Transverse colon (tissue), 4 donors: Measurements from ENCODE around the gene CACNB2. TPM values are rescaled to one million over a fixed set of nuclear protein-coding genes. Genes with fewer than 3 reads are reported as not detected.
"Not testable (repeated sequence)": the region's sequence is repeated elsewhere in the genome, so short reads cannot be mapped to it uniquely, and the experiment has no call there.

Experiments used
- DNase-seq: peaks from one replicate; pipeline ENCODE4 v3.0.0-alpha.2; 2019
- H3K27ac ChIP-seq, 4 donors: fragments of 200-600 bp; sonication (generic); 2 replicates each; pipeline ENCODE4 v1.5.1; 2016 to 2018; ENCODE audit warnings: inconsistent platforms in 4 of 4
- H3K27me3 ChIP-seq: fragments of 200-600 bp; sonication (generic); 2 replicates; pipeline ENCODE4 v1.5.1; 2017; ENCODE audit warnings: inconsistent platforms
- H3K36me3 ChIP-seq, 4 donors: fragments of 200-600 bp; sonication (generic); 2 replicates each; pipeline ENCODE4 v1.5.1; 2017 to 2019; ENCODE audit warnings: inconsistent platforms in 4 of 4
- H3K4me1 ChIP-seq, 4 donors: fragments of 200-600 bp; sonication (generic); 2 replicates each; pipeline ENCODE4 v1.5.1; 2017 to 2020; ENCODE audit warnings: inconsistent platforms in 4 of 4
- H3K4me3 ChIP-seq, 4 donors: fragments of 200-600 bp; sonication (generic); 1 replicate in 1 of 4; 2 replicates in 3 of 4; pipeline versions ENCODE4 v1.5.1 to v1.6.1; 2017 to 2019; ENCODE audit warnings: inconsistent platforms in 4 of 4
- H3K9me3 ChIP-seq, 2 donors: fragments of 200-600 bp; sonication (generic); 2 replicates each; pipeline ENCODE4 v1.5.1; 2017 to 2019; ENCODE audit warnings: inconsistent platforms in 2 of 2
- EP300 ChIP-seq: sonication (generic); formaldehyde crosslinking; IDR thresholded peaks from one replicate; pipeline ENCODE4 v1.6.1; 2017; ENCODE audit warnings: antibody characterized with exemption, low read depth
- POLR2A ChIP-seq: fragments of 450-650 bp; IDR thresholded peaks from one replicate; pipeline ENCODE4 v1.6.1; 2016; ENCODE audit warnings: antibody characterized with exemption, mild to moderate bottlenecking, moderate library complexity
- POLR2AphosphoS5 ChIP-seq, 3 donors: sonication (generic); formaldehyde crosslinking; IDR thresholded peaks; one replicate each; pipeline ENCODE4 v1.6.1; 2016; ENCODE audit warnings: antibody characterized with exemption in 3 of 3
- WGBS, 2 donors: methylation state at CpG; one replicate each; pipeline ENCODE4 v1.1.5; 2018; ENCODE audit warnings: low coverage in 1 of 2; 5-methylcytosine and 5-hydroxymethylcytosine counted together
- in situ Hi-C, 4 donors: fragments of 200-750 bp; cut with MboI; loops; one replicate each; pipeline versions ENCODE4 v1.15.0 to v1.15.1; 2017; ENCODE audit warnings: low sequenced_read_pairs in 3 of 4, low pct_ligation_motif_present in 1 of 4, low pct_unique_long_range_greater_than_20kb in 1 of 4
- intact Hi-C: fragments of 100-400 bp; cut with DNase I; formaldehyde crosslinking; loops from one replicate; pipeline ENCODE4 v1.15.1; 2023; ENCODE audit warnings: low total_unique reads
- total RNA-seq, 4 donors: library from RNA; depleted of rRNA; stranded (reverse); fragments of >200 nt; gene quantifications; one replicate each; pipeline ENCODE4 v1.1.0, GENCODE V29; 2016
- TF ChIP-seq, protein P1 (sequence below), 5 experiments: fragments of 200-600 bp in 3 of 5; fragments of 450-650 bp in 2 of 5; sonication (generic) in 3 of 5; IDR thresholded peaks; 1 replicate in 2 of 5; 2 replicates in 3 of 5; pipeline ENCODE4 v1.5.1; 2016 to 2017; ENCODE audit warnings: antibody characterized with exemption in 5 of 5, inconsistent platforms in 3 of 5, mild to moderate bottlenecking in 2 of 5, moderate library complexity in 1 of 5

Gene CACNB2
- total RNA-seq, 4 donors from 2014 or later = 16.2 to 338 (median 23.7) TPM

DNA sequence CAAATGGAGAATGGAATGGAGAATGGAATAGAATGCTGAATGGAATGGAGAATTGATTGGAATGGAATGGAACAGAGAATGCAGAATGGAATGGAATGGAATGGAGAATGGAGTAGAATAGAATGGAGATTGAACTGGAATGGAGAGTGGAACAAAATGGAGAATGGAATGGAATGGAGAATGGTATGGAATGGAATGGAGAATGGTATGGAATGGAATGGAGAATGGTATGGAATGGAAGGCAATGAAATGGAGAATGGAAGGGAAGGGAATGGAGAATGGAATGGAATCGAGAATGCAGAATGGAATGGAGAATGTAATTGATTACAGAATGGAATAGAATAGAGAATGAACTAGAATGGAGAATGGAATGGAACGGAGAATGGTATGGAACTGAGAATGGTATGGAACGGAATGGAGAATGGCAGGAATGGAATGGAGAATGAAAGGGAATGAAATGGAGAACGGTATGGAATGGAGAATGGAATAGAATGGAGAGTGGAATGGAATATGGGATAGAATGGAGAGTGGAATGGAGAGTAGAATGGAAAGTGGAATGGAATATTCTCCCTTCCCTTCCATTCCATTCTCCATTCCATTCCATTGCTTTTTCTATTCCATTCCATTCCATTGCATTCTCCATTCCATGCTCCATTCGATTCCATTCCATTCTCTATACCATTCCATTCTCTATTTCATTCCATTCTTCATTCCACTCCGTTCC lies 422.9 kb downstream of the CACNB2 start:
- 93 to 97% methylated on average over 6 of the region's 6 CpGs for WGBS, 2 donors
- Histone ChIP-seq H3K4me1 (no peaks in the 10 kb centered on the region), H3K27ac (no peak overlapping the region), H3K4me3 (no peak overlapping the region), H3K9me3 (no peaks in the 10 kb centered on the region), H3K36me3 (no peaks in the 10 kb centered on the region), H3K27me3 (no peaks in the 10 kb centered on the region)
- no peak for TF ChIP-seq EP300
- no peak for TF ChIP-seq POLR2A
- no peak for TF ChIP-seq POLR2AphosphoS5 (IDR thresholded peaks at IDR 0.05)
- TF ChIP-seq, protein P1, sequence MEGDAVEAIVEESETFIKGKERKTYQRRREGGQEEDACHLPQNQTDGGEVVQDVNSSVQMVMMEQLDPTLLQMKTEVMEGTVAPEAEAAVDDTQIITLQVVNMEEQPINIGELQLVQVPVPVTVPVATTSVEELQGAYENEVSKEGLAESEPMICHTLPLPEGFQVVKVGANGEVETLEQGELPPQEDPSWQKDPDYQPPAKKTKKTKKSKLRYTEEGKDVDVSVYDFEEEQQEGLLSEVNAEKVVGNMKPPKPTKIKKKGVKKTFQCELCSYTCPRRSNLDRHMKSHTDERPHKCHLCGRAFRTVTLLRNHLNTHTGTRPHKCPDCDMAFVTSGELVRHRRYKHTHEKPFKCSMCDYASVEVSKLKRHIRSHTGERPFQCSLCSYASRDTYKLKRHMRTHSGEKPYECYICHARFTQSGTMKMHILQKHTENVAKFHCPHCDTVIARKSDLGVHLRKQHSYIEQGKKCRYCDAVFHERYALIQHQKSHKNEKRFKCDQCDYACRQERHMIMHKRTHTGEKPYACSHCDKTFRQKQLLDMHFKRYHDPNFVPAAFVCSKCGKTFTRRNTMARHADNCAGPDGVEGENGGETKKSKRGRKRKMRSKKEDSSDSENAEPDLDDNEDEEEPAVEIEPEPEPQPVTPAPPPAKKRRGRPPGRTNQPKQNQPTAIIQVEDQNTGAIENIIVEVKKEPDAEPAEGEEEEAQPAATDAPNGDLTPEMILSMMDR (IDR thresholded peaks at IDR 0.05) = no peak
- intact Hi-C loops (no loop called here), in situ Hi-C loops (no loop called here)
- DNase-seq = no peak

DNA sequence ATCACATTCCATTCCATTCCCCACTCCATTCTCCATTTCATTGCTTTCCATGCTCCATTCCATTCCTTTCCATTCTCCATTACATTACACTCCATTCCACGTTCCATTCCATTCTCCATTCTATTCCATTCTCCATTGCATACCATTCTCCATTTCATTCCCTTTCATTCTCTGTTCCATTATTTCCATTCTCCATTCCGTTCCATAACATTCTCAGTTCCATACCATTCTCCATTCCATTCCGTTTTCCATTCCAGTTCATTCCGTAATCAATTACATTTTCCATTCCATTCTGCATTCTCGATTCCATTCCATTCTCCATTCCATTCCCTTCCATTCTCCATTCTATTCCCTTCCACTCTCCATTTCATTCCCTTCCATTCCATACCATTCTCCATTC lies 424.8 kb downstream of the CACNB2 start:
- TF ChIP-seq POLR2AphosphoS5 (IDR thresholded peaks at IDR 0.05) = no peak
- no peak for TF ChIP-seq EP300
- TF ChIP-seq, protein P1 (IDR thresholded peaks at IDR 0.05) = no peak
- TF ChIP-seq POLR2A = no peak
- intact Hi-C loops = no loop called here

DNA sequence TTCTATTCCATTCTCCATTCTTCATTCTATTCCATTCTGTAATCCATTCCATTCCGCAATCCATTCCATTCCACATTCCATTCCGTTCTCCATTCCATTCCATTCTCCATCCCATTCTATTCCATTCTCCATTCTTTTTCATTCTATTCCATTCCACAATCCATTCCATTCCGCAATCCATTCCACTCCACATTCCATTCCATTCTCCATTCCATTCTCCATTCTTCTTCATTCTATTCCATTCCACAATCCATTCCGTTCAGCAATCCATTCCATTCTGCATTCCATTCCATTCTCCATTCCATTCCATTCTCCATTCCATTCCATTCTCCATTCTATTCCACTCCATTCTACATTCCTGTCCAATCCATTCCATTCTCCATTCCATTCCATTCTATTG lies 426.0 kb downstream of the CACNB2 start:
- TF ChIP-seq, protein P1 (IDR thresholded peaks at IDR 0.05) = no peak
- TF ChIP-seq POLR2A (no peak), POLR2AphosphoS5 (IDR thresholded peaks at IDR 0.05) (no peak), EP300 (no peak)
- intact Hi-C loops = no loop called here
- H3K4me1 ChIP-seq = no peaks in the 10 kb centered on the region
- no peaks in the 10 kb centered on the region for H3K9me3 ChIP-seq
- H3K27me3 ChIP-seq = no peaks in the 10 kb centered on the region
- H3K4me3 ChIP-seq = no peak overlapping the region
- no peak overlapping the region for H3K27ac ChIP-seq
- DNase-seq = no peak
- in situ Hi-C loops = no loop called here
- H3K36me3 ChIP-seq = no peaks in the 10 kb centered on the region
- WGBS, 2 donors = 88 to 93% methylated on average over 4 of the region's 4 CpGs

More for the DNA sequence above, 424.8 kb downstream of the CACNB2 start:
- Histone ChIP-seq H3K27ac (no peak overlapping the region), H3K4me3 (no peak overlapping the region), H3K36me3 (no peaks in the 10 kb centered on the region), H3K9me3 (no peaks in the 10 kb centered on the region), H3K4me1 (no peaks in the 10 kb centered on the region), H3K27me3 (no peaks in the 10 kb centered on the region)
- WGBS, 2 donors = 96% methylated on average over 5 of the region's 5 CpGs
- in situ Hi-C loops = no loop called here
- no peak for DNase-seq

DNA sequence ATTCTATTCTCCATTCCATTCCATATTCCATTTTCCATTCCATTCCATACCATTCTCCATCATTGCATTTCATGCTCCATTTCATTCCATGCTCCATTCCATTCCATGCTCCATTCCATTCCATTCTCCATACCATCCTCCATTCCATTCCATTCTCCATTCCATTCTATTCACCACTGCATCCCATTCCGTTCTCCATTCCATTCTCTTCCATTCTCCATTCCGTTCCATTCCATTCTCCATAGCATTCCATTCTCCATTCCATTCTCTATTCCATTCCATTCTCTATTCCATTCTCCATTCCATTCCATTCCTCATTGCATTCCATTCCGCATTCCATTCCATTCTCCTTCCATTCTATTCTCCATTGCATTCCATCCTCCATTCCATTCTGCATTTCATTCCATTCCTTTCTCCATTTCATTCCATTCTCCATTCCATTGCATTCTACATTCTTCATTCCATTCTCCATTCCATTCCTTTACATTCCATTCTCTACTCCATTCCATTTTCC lies 427.2 kb downstream of the CACNB2 start:
- no peaks in the 10 kb centered on the region for H3K4me1 ChIP-seq
- no peak overlapping the region for H3K4me3 ChIP-seq
- no peaks in the 10 kb centered on the region for H3K9me3 ChIP-seq
- no peaks in the 10 kb centered on the region for H3K27me3 ChIP-seq
- in situ Hi-C loops (no loop called here), intact Hi-C loops (no loop called here)
- H3K27ac ChIP-seq = no peak overlapping the region
- TF ChIP-seq POLR2A = no peak
- no peak for TF ChIP-seq EP300
- TF ChIP-seq POLR2AphosphoS5 (IDR thresholded peaks at IDR 0.05) = no peak
- TF ChIP-seq, protein P1 (IDR thresholded peaks at IDR 0.05) = no peak
- no peak for DNase-seq
- 97% methylated on average over 3 of the region's 3 CpGs for WGBS, 2 donors
- H3K36me3 ChIP-seq = no peaks in the 10 kb centered on the region

DNA sequence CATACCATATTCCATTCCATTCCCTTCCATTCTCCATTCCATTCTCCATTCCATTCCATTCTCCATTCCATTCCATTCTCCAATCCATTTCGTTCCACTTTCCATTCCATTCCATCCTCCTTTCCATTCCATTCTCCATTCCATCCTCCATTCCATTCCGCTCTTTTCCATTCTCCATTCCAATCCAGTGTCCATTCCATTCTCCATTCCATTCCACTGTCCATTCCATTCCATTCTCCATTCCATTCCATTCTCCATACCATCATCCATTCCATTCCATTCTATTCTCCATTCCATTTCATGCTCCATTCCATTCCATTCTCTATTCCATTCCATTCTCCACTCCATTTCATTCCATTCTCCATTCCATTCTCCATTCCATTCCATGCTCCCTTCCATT lies 430.2 kb downstream of the CACNB2 start:
- H3K27ac ChIP-seq, in situ Hi-C loops, H3K27me3 ChIP-seq, H3K4me3 ChIP-seq, DNase-seq, H3K4me1 ChIP-seq, intact Hi-C loops, H3K36me3 ChIP-seq, H3K9me3 ChIP-seq: not testable (repeated sequence)
- WGBS, 2 donors = 99 to 100% methylated on average over 2 of the region's 2 CpGs
